Esophagus muscularis mucosa (tissue), 3 donors: ENCODE data around the gene CDH4.

Experiments
- CTCF ChIP-seq, 3 experiments: fragments of 200-600 bp in 2 of 3; fragments of 450-650 bp in 1 of 3; sonication (generic) in 2 of 3; IDR thresholded peaks; one replicate each; pipeline ENCODE4 v1.5.1; 2017 to 2019; ENCODE audit warnings: antibody characterized with exemption in 3 of 3, mild to moderate bottlenecking in 2 of 3, moderate library complexity in 1 of 3
- EP300 ChIP-seq: sonication (generic); formaldehyde crosslinking; IDR thresholded peaks from one replicate; pipeline ENCODE4 v1.6.1; 2017; ENCODE audit warnings: antibody characterized with exemption

- no peak for TF ChIP-seq CTCF (IDR thresholded peaks at IDR 0.05)
- TF ChIP-seq EP300: no peak
Measured at GRCh38 chr20:61278296-61278695, 26.2 kb downstream of the CDH4 start.
